Mesenchymal stem cell (in vitro differentiated cells and primary cell): Measurements from ENCODE around the gene GAPDHS.

Source experiments
- DNase-seq: peaks from one replicate; pipeline ENCODE4 v3.0.0-alpha.2; 2013
- H2AFZ ChIP-seq: one replicate; pipeline ENCODE4 v1.6.1; 2013; ENCODE audit warnings: low read depth, mild to moderate bottlenecking, control low read depth, inconsistent platforms, low read length, moderate library complexity
- H2AK5ac ChIP-seq: 2 replicates; pipeline ENCODE4 v1.6.1; 2013; ENCODE audit warnings: low read length, moderate library complexity, mild to moderate bottlenecking, inconsistent platforms; ENCODE audit not compliant: severe bottlenecking
- H2BK120ac ChIP-seq: one replicate; pipeline ENCODE4 v1.6.1; 2013; ENCODE audit warnings: low read depth, mild to moderate bottlenecking, inconsistent platforms, low read length, moderate library complexity
- H2BK12ac ChIP-seq, 2 experiments: one replicate each; pipeline ENCODE4 v1.6.1; 2013; ENCODE audit warnings: inconsistent platforms in 2 of 2, low read length in 2 of 2, mild to moderate bottlenecking in 2 of 2, moderate library complexity in 2 of 2, control low read depth in 1 of 2
- H2BK15ac ChIP-seq: one replicate; pipeline ENCODE4 v1.6.1; 2013; ENCODE audit warnings: mild to moderate bottlenecking, low read depth, inconsistent platforms; ENCODE audit not compliant: poor library complexity, severe bottlenecking
- H2BK5ac ChIP-seq: 2 replicates; pipeline ENCODE4 v1.6.1; 2013; ENCODE audit warnings: low read depth, mild to moderate bottlenecking, low read length, control low read depth, inconsistent platforms; ENCODE audit not compliant: poor library complexity, severe bottlenecking
- H3K14ac ChIP-seq, 2 experiments: one replicate each; pipeline ENCODE4 v1.6.1; 2013; ENCODE audit warnings: inconsistent platforms in 2 of 2, low read length in 2 of 2, control low read depth in 1 of 2, mild to moderate bottlenecking in 1 of 2, moderate library complexity in 1 of 2
- H3K18ac ChIP-seq, 2 experiments: one replicate each; pipeline ENCODE4 v1.6.1; 2013; ENCODE audit warnings: inconsistent platforms in 2 of 2, low read length in 2 of 2, control low read depth in 1 of 2, low read depth in 1 of 2, mild to moderate bottlenecking in 1 of 2
- H3K23ac ChIP-seq, 2 experiments: one replicate each; pipeline ENCODE4 v1.6.1; 2013; ENCODE audit warnings: inconsistent platforms in 2 of 2, low read length in 2 of 2, mild to moderate bottlenecking in 2 of 2, moderate library complexity in 2 of 2, control low read depth in 1 of 2
- H3K27ac ChIP-seq: 2 replicates; pipeline ENCODE4 v1.5.1; 2013; ENCODE audit warnings: mild to moderate bottlenecking, moderate library complexity, low read length, control low read depth, inconsistent platforms; ENCODE audit not compliant: poor library complexity, severe bottlenecking
- H3K27me3 ChIP-seq, 2 experiments: 2 replicates each; pipeline versions ENCODE4 v1.6.1 to v1.7.0; 2013; ENCODE audit warnings: low read length in 2 of 2, mild to moderate bottlenecking in 2 of 2, moderate library complexity in 2 of 2, control low read depth in 1 of 2, inconsistent platforms in 1 of 2; ENCODE audit not compliant: control insufficient read depth in 1 of 2, insufficient read depth in 1 of 2
- H3K36me3 ChIP-seq, 2 experiments: 2 replicates each; pipeline versions ENCODE4 v1.6.1 to v1.7.0; 2013; ENCODE audit warnings: low read length in 2 of 2, control low read depth in 1 of 2, inconsistent platforms in 1 of 2, low read depth in 1 of 2, mild to moderate bottlenecking in 1 of 2; ENCODE audit not compliant: insufficient read depth in 2 of 2, control insufficient read depth in 1 of 2
- H3K4ac ChIP-seq, 2 experiments: one replicate each; pipeline ENCODE4 v1.6.1; 2013; ENCODE audit warnings: inconsistent platforms in 2 of 2, low read length in 2 of 2, mild to moderate bottlenecking in 2 of 2, moderate library complexity in 2 of 2, control low read depth in 1 of 2, low read depth in 1 of 2
- H3K4me1 ChIP-seq: 2 replicates; pipeline ENCODE4 v1.6.1; 2013; ENCODE audit warnings: low read depth, low read length, control low read depth; ENCODE audit not compliant: control insufficient read depth, insufficient read depth
- H3K4me2 ChIP-seq: 2 replicates; pipeline ENCODE4 v1.6.1; 2013; ENCODE audit warnings: low read length, mild to moderate bottlenecking, inconsistent platforms; ENCODE audit not compliant: poor library complexity, severe bottlenecking
- H3K4me3 ChIP-seq, 2 experiments: 2 replicates each; pipeline versions ENCODE4 v1.5.1 to v1.7.0; 2013; ENCODE audit warnings: low read length in 2 of 2, mild to moderate bottlenecking in 2 of 2, control low read depth in 1 of 2, low read depth in 1 of 2; ENCODE audit not compliant: insufficient read depth in 1 of 2
- H3K79me1 ChIP-seq: replicated peaks from 2 replicates; pipeline ENCODE4 v1.6.1; 2013; ENCODE audit warnings: mild to moderate bottlenecking, control low read depth, low read length, inconsistent platforms; ENCODE audit not compliant: poor library complexity, severe bottlenecking
- H3K9ac ChIP-seq: 2 replicates; pipeline ENCODE4 v1.7.0; 2013; ENCODE audit warnings: mild to moderate bottlenecking, low read length, moderate library complexity
- H3K9me3 ChIP-seq: 2 replicates; pipeline ENCODE4 v1.7.0; 2013; ENCODE audit warnings: mild to moderate bottlenecking, low read length; ENCODE audit not compliant: control insufficient read depth
- H4K8ac ChIP-seq: one replicate; pipeline ENCODE4 v1.6.1; 2013; ENCODE audit warnings: inconsistent platforms, mild to moderate bottlenecking, low read length, moderate library complexity
- H4K91ac ChIP-seq: one replicate; pipeline ENCODE4 v1.6.1; 2013; ENCODE audit warnings: mild to moderate bottlenecking, low read length, inconsistent platforms
- WGBS: methylation state at CpG from one replicate; pipeline ENCODE4 v1.1.7; 2013; ENCODE audit warnings: mixed read lengths; 5-methylcytosine and 5-hydroxymethylcytosine counted together

GAPDHS gene

DNA sequence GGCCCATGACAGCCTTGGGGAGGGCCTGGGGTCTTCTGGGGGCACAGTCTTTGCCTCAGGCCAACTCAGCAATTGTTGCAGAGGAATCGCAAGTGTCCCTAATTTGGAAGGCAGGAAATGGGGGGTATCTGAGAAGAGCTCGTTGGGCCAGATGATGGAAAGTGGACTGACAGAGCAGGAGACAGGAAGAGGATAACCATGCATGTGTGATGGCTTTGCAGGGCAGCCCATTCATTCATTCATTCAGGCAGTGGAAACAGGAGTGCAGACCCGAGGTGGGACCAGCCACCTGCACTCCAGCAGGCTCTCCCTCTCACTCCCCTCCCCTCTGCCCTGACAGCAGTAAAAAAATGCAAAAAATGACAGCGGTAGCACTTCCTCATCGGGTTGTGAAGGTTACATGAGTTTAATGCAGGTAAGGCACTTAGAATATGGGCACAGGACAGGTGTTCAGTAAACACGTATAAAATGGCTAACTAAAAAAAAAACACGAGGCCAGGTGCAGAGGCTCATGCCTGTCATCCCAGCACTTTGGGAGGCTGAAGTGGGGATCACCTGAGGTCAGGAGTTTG, 7.2 kb downstream of the GAPDHS start:
- 92% methylated on average over 7 of the region's 7 CpGs for WGBS

DNA sequence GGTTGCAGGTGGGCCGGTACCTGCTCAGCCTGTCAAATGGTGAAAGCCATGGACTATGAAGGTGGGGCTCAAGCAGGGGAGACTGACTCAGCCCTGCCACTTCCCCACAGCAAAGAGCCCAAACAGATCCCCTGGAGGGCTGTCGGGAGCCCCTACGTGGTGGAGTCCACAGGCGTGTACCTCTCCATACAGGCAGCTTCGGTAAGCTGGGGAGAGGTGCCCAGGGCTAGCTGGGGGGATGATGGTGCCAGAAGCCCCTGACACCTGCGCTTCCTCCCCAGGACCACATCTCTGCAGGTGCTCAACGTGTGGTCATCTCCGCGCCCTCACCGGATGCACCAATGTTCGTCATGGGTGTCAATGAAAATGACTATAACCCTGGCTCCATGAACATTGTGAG, 9.0 kb downstream of the GAPDHS start:
- H2AK5ac ChIP-seq: no peak overlapping the region
- no peaks in the 10 kb centered on the region for H3K9me3 ChIP-seq
- H2AFZ ChIP-seq: no peak overlapping the region
- no peak overlapping the region for H3K23ac ChIP-seq
- H3K18ac ChIP-seq: no peak overlapping the region
- peaks cover 27% of the 10 kb centered on the region for H3K79me1 ChIP-seq
- H3K4me2 ChIP-seq: no peak overlapping the region
- H2BK12ac ChIP-seq: no peak overlapping the region
- no peak overlapping the region for H3K14ac ChIP-seq
- H3K9ac ChIP-seq: no peak overlapping the region
- no peak for DNase-seq
- H3K27ac ChIP-seq: no peak overlapping the region
- no peak overlapping the region for H3K4ac ChIP-seq
- no peak overlapping the region for H4K8ac ChIP-seq
- H3K27me3 ChIP-seq: no peaks in the 10 kb centered on the region
- no peak overlapping the region for H2BK15ac ChIP-seq
- H3K36me3 ChIP-seq: peaks cover 26 to 30% of the 10 kb centered on the region in 2 experiments
- H3K4me1 ChIP-seq: peaks cover 14% of the 10 kb centered on the region
- H3K4me3 ChIP-seq: no peak overlapping the region
- WGBS: 98% methylated on average over 11 of the region's 11 CpGs
- H2BK120ac ChIP-seq: no peak overlapping the region
- H4K91ac ChIP-seq: no peak overlapping the region
- no peak overlapping the region for H2BK5ac ChIP-seq

More for the DNA sequence above, 7.2 kb downstream of the GAPDHS start:
- Histone ChIP-seq H3K27ac (no peak overlapping the region), H3K4me1 (peaks cover 7% of the 10 kb centered on the region), H3K23ac (no peak overlapping the region), H4K8ac (no peak overlapping the region), H4K91ac (no peak overlapping the region), H3K4me2 (no peak overlapping the region), H3K27me3 (no peaks in the 10 kb centered on the region), H3K9ac (no peak overlapping the region), H3K36me3 (peaks cover 20 to 28% of the 10 kb centered on the region in 2 experiments), H3K79me1 (peaks cover 19% of the 10 kb centered on the region), H3K14ac (no peak overlapping the region), H2AK5ac (no peak overlapping the region), H2BK12ac (no peak overlapping the region), H3K4ac (no peak overlapping the region), H3K9me3 (no peaks in the 10 kb centered on the region), H3K4me3 (no peak overlapping the region), H2BK15ac (no peak overlapping the region), H3K18ac (no peak overlapping the region), H2BK5ac (no peak overlapping the region), H2AFZ (no peak overlapping the region), H2BK120ac (no peak overlapping the region)
- DNase-seq: no peak

DNA sequence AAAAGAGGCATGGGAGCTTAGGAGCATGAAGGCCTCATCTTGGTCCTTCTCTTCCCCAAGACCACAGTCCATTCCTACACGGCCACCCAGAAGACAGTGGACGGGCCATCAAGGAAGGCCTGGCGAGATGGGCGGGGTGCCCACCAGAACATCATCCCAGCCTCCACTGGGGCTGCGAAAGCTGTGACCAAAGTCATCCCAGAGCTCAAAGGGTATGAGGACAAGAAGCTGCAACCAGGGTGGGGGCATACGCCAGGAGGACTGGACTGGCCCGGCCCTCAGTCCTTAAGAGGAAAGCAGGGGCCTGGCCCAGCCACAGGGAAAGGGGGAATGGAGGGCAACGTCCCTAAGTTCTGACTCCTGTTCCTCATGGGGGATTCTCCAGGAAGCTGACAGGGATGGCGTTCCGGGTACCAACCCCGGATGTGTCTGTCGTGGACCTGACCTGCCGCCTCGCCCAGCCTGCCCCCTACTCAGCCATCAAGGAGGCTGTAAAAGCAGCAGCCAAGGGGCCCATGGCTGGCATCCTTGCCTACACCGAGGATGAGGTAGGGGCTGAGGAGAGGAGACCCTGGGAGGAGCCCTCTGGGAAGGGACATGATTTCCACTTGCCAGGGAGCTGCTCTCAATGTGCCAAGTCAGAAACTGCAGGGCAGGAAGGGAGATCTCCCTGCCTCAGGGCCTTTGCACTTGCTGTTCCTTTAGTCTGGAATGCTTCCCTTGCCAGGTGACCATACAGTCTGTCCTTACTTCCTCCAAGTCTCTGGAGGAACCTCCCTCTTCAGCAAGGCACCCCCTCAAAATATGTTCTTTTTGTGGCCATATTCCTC, 10.2 kb downstream of the GAPDHS start:
- H3K27ac ChIP-seq: no peak overlapping the region
- no peak overlapping the region for H3K18ac ChIP-seq
- no peak overlapping the region for H3K14ac ChIP-seq
- H3K9me3 ChIP-seq: no peaks in the 10 kb centered on the region
- no peak overlapping the region for H2BK12ac ChIP-seq
- no peak overlapping the region for H4K8ac ChIP-seq
- no peak overlapping the region for H3K9ac ChIP-seq
- no peak overlapping the region for H3K23ac ChIP-seq
- peaks cover 14% of the 10 kb centered on the region for H3K4me1 ChIP-seq
- peaks cover 40% of the 10 kb centered on the region for H3K79me1 ChIP-seq
- no peaks in the 10 kb centered on the region for H3K27me3 ChIP-seq
- H3K4ac ChIP-seq: no peak overlapping the region
- H2BK15ac ChIP-seq: no peak overlapping the region
- DNase-seq: no peak
- no peak overlapping the region for H2BK5ac ChIP-seq
- H3K4me2 ChIP-seq: no peak overlapping the region
- H3K36me3 ChIP-seq: peaks cover 39 to 41% of the 10 kb centered on the region in 2 experiments
- no peak overlapping the region for H2BK120ac ChIP-seq
- peak overlapping the region in 1 of 2 experiments; percentile 96 for H3K4me3 ChIP-seq
- WGBS: 98% methylated on average over 15 of the region's 15 CpGs
- H2AK5ac ChIP-seq: no peak overlapping the region
- no peak overlapping the region for H2AFZ ChIP-seq
- H4K91ac ChIP-seq: no peak overlapping the region

DNA sequence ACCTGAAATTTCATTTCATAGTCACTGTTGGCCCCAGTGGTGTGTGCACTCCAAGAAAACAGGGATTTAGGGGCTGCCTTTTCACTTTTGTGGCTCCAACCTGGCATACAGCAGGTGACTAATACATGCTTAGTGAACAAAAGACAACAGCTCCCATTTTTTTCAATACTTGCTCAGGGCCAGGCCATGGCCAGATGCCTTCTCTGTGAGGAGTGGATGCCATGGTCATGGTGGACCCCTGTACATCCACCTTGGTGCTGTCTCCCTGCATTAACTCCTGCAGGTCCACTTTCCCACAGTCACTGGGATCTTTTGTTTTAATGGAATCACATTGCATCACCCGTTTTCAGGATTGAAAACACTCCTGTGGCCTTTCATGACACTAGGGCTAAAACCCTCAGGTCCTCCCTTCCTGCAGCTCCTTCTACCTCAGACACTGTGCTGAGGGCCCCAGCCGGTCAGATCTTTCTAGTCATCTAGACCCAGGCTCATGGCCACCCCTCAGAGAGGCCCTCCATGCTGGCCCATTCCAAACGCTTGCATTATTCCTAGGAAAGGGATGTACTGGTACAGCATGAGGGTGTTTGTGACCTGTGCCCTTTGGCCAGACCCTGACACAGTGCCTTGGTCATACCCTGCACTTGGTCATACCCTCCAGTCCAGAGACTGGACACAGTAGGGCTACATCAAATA, 11.0 kb downstream of the GAPDHS start:
- Histone ChIP-seq H3K9ac (peak overlapping the region; percentile 94), H3K4me3 (peak overlapping the region in 1 of 2 experiments; percentile 96), H3K18ac (no peak overlapping the region), H2AFZ (no peak overlapping the region), H2BK5ac (no peak overlapping the region), H3K79me1 (peaks cover 45% of the 10 kb centered on the region), H3K14ac (no peak overlapping the region), H3K4me1 (peaks cover 14% of the 10 kb centered on the region), H2BK120ac (no peak overlapping the region), H3K27me3 (no peaks in the 10 kb centered on the region), H2AK5ac (no peak overlapping the region), H3K4me2 (peak overlapping the region; percentile 89), H2BK15ac (no peak overlapping the region), H3K27ac (no peak overlapping the region), H4K8ac (peak overlapping the region; percentile 32), H4K91ac (no peak overlapping the region), H3K36me3 (peaks cover 40 to 41% of the 10 kb centered on the region in 2 experiments), H3K4ac (no peak overlapping the region), H3K23ac (no peak overlapping the region), H3K9me3 (no peaks in the 10 kb centered on the region), H2BK12ac (no peak overlapping the region)
- 67% methylated on average over 3 of the region's 3 CpGs for WGBS
- DNase-seq: no peak
